ENCODE data around the gene PIAS1.

The PIAS1 gene

GRCh38 chr15:68228971-68229385, 174.9 kb downstream of the PIAS1 start (continued):
- TF ChIP-seq KLF17 (tag by site-specific recombination; IDR thresholded peaks at IDR 0.05) (peak; percentile 67; the same call in 1 of the 2 replicates), ZNF324 (tag by site-specific recombination; IDR thresholded peaks at IDR 0.05) (no peak), ZNF449 (tag by site-specific recombination; IDR thresholded peaks at IDR 0.05) (0 out of 2 replicates have a peak, but pooled peaks have one; percentile 52), ZSCAN4 (tag by site-specific recombination; IDR thresholded peaks at IDR 0.05) (0 out of 2 replicates have a peak, but pooled peaks have one; percentile 9), SCRT1 (tag by site-specific recombination; IDR thresholded peaks at IDR 0.05; ENCODE audit: borderline replicate concordance) (no peak), ZBTB26 (tag by site-specific recombination; optimal IDR thresholded peaks at IDR 0.05) (peak; percentile 85), SP7 (tag by site-specific recombination; IDR thresholded peaks at IDR 0.05) (peak; percentile 40), ZNF785 (tag by site-specific recombination; IDR thresholded peaks at IDR 0.05) (no peak), ZNF792 (tag by site-specific recombination; IDR thresholded peaks at IDR 0.05) (no peak), ZNF18 (tag by site-specific recombination; IDR thresholded peaks at IDR 0.05) (no peak), ZNF350 (tag by site-specific recombination; IDR thresholded peaks at IDR 0.05) (no peak), ZNF639 (tag by site-specific recombination; IDR thresholded peaks at IDR 0.05) (0 out of 2 replicates have a peak, but pooled peaks have one; percentile 22), ZNF623 (tag by site-specific recombination; IDR thresholded peaks at IDR 0.05) (0 out of 2 replicates have a peak, but pooled peaks have one; percentile 2), ZXDB (tag by site-specific recombination; IDR thresholded peaks at IDR 0.05) (peak; percentile 51), ZIC2 (tag by site-specific recombination; IDR thresholded peaks at IDR 0.05) (peak; percentile 69), ZNF777 (tag by site-specific recombination; IDR thresholded peaks at IDR 0.05; ENCODE audit: borderline replicate concordance) (0 out of 2 replicates have a peak, but pooled peaks have one; percentile 23), ZFP37 (tag by site-specific recombination; IDR thresholded peaks at IDR 0.05) (peak; percentile 50; the same call in 1 of the 2 replicates), GLIS2 (tag by site-specific recombination; IDR thresholded peaks at IDR 0.05) (peak; percentile 95), HOXC10 (CRISPR knock-in tag; IDR thresholded peaks at IDR 0.05) (0 out of 2 replicates have a peak, but pooled peaks have one; percentile 43), INSM2 (tag by site-specific recombination; IDR thresholded peaks at IDR 0.05) (0 out of 2 replicates have a peak, but pooled peaks have one; percentile 13), ZBTB10 (tag by site-specific recombination; IDR thresholded peaks at IDR 0.05) (peak; percentile 85)

Measured in HEK293 (cell line).